GF-D8 (cell line): ENCODE results near the gene UGT1A6.

Source experiments
- DNase-seq: peaks from one replicate; lab custom pipeline; 2025; lab: John Stamatoyannopoulos, UW

The UGT1A6 gene

GRCh38 chr2:233768076-233768475, 75.4 kb downstream of the UGT1A6 start:
- no peak for DNase-seq

- DNase-seq: no peak
Measured at GRCh38 chr2:233769260-233769659, 76.6 kb downstream of the UGT1A6 start.

DNA sequence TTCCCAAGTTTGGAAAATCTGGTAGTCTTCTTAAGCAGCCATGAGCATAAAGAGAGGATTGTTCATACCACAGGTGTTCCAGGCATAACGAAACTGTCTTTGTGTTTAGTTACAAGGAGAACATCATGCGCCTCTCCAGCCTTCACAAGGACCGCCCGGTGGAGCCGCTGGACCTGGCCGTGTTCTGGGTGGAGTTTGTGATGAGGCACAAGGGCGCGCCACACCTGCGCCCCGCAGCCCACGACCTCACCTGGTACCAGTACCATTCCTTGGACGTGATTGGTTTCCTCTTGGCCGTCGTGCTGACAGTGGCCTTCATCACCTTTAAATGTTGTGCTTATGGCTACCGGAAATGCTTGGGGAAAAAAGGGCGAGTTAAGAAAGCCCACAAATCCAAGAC, 79.5 kb downstream of the UGT1A6 start:
- no peak for DNase-seq

DNA sequence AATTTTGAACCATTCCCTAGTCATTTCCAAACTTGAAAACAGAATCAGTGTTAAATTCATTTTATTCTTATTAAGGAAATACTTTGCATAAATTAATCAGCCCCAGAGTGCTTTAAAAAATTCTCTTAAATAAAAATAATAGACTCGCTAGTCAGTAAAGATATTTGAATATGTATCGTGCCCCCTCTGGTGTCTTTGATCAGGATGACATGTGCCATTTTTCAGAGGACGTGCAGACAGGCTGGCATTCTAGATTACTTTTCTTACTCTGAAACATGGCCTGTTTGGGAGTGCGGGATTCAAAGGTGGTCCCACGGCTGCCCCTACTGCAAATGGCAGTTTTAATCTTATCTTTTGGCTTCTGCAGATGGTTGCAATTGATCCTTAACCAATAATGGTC, 79.9 kb downstream of the UGT1A6 start:
- DNase-seq: no peak

DNA sequence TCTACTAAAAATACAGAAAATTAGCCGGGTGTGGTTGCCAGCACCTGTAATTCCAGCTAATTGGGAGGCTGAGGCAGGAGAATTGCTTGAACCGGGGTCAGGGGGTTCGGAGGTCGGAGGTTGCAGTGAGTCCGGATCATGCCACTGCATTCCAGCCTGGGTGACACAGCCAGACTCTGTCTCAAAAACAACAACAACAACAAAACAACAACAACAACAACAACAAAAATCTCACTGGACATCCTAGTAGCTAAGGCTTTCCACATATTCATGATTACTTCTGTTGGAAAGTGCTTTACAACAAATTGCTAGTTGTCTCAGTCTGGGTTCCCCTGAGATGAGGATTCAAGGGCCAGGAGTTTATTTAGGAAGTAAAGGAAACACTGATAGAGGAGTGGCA, 81.2 kb downstream of the UGT1A6 start:
- DNase-seq: no peak

GRCh38 chr2:233775414-233775813, 82.7 kb downstream of the UGT1A6 start:
- DNase-seq: no peak

- no peak for DNase-seq
Measured at GRCh38 chr2:233778030-233778429, 85.3 kb downstream of the UGT1A6 start, which contains the start of gene MROH2A. TSS of gene MROH2A (plus strand) at chr2:233778330. CDS start at chr2:233779359, 1,029 bp downstream.

DNA sequence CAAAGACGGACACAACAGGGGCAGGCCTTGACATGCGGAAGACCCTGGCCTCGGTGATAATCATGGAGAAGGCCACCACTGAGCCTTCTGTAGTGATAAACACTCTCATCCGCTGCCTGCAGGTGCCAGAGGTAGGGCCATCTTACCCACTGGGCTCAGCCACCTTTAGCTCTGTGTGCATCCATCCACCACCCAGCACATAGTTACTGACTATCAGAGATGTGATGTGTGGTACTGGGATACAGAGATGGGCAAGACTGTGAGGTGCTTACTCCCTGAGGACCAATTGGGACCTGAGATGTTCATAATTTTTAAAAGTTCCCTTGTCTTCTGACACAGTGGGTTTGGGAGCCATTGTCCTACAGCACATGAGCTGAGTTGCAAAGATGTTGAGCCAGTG, 87.0 kb downstream of the UGT1A6 start:
- DNase-seq: no peak

- DNase-seq: no peak
Measured at GRCh38 chr2:233780771-233781170, 88.1 kb downstream of the UGT1A6 start.

- no peak for DNase-seq
Measured at GRCh38 chr2:233789554-233789953, 96.9 kb downstream of the UGT1A6 start.

DNA sequence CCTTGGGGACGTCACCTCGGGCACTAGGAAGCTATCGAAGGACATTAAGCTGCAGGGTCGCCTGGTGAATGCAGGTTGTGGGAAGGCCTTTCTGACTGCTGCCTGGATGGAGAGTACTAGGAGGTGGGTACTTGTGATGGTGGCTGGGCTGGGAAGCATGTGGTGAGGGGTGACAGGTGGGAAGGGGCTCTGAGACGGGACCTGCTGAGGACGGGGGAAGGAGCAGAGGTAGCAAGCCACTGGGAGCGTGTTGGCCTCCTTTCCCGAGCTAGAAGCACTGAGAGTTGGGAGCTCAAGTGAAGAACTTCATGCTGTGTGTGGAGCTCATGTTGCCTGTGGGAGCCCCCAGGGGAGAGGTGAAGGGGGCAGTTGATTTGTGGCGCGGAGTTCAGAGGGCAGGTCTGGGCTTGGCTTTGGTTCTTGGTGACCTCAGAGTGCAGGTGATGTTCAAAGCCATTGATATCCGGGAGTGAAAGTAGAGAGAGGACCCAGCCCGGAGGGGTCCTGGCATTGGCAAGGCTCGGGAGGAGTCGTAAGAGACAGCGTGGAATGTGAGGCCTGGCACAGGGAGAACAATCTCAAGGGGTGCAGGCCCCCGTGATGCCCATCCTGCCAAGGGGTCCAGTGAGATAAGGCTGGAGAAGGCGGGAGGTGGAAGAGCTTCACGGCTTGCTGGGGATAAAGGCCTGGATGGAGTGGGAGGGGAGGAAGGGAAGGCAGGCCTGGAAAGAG, 98.6 kb downstream of the UGT1A6 start:
- no peak for DNase-seq

DNA sequence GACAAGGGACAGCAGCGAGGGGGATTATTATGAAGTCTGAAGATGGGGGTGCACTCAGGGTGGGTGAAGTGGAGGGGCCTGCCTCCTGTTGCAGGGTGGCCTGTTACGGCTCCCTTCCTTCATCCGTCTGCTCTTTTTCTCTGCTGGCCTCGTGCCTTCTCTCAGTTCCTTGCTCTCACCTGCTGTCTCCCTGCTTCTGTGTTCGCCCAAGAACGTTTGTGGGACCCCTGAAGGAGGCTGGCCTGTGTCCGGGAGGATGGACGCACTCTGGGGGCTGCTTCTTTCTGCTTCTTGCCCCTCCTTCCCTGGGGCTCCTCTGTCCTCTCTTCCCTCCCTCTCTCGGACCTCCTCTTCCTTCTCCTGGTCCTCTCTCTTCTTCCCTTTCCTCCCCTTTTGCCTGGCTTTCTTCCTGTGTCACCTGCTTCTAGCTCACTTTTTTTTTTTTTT, 99.2 kb downstream of the UGT1A6 start:
- no peak for DNase-seq

- no peak for DNase-seq
Measured at GRCh38 chr2:233792720-233793119, 100.0 kb downstream of the UGT1A6 start.

GRCh38 chr2:233793465-233794127, 100.9 kb downstream of the UGT1A6 start:
- no peak for DNase-seq

DNA sequence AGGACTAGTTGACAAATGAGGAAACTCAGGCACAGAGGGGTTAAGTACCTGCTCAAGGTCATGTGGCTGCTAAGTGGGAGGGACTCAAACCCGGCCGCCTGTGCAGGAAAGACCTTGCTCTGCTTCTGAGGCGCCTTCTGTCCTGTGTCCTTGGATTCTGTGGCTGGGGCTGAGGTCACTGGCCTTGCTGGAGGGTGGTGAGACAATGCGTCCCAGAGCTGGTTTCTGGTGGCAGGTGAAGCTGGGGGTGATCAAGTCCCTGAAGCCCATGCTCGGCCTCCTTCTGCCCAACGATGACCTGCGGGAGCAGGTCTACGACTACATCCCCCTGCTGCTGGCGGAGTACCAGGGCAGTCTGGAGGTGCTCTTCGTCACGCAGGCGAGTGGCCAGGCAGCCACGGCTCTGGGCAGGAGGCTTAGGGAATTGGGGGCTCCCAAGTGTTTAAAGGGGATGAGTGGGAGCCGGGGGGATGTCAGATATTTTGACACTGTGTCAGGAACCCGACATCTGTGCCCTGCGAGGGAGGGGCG, 101.5 kb downstream of the UGT1A6 start:
- DNase-seq: no peak

GRCh38 chr2:233795735-233796171, 103.1 kb downstream of the UGT1A6 start:
- DNase-seq: no peak

- no peak for DNase-seq
Measured at GRCh38 chr2:233796254-233796653, 103.6 kb downstream of the UGT1A6 start.

DNA sequence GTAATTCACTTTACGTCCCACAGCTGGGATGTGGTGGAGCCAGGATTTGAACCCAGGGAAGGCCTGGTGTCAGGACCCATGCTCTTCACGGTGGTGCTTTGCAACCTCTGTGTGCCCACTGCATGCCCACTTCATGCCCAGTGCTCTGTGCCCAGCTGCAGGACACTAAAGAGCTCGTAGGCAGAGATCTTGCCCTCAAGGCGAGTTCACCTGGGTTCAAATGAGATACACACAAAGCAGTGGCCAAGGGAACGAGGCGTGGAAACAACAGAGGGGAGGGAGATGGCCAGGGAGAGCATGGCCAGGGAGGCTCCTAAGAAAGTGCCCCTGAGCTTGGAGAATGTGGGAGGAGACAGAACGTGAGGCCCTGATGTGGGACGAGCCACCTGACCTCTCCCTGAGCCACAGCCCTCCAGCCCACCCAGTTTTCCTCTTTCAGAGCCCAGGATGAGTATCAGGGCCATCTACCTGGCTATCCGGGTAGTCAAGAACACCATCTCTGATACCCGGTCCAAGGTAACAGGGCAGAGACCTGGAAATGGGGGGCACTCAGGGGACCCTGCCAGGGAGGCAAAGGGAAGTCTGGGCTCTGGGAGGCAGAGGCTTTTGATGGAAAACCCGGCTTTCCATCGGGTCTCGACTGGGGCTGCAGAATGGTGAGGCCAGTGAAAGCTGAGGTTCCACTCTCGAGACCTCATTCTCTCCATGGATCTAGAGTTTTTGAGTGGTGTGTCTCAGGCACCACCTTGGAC, 105.8 kb downstream of the UGT1A6 start:
- no peak for DNase-seq

DNA sequence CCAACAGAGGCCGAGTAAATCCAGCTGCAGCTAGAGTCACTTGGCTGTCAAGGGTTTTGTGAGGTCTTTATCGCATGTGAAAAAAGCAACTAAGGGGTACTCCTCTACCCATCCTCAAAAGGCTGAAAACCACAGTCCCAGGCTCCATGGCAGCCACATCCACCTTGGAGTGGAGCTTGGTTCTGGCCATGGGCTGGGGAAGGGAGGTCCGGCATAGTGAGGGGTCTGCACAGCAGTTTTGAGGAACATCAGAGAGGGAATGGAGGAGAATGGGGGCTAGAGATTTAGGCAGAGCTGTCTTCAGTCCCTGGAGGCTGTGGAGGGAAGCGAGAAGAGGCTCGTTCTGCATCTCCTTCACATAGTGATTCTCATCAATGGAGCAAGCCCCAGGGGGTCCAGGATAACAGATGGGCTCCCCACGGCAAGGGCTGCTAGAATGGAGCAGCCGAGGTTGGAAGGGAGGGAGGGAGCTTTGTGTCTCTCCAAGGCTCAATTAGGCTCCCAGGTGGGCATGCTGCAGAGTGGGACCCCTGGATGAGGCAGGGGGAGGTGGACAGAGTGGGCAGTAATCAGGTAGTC, 106.5 kb downstream of the UGT1A6 start:
- no peak for DNase-seq

DNA sequence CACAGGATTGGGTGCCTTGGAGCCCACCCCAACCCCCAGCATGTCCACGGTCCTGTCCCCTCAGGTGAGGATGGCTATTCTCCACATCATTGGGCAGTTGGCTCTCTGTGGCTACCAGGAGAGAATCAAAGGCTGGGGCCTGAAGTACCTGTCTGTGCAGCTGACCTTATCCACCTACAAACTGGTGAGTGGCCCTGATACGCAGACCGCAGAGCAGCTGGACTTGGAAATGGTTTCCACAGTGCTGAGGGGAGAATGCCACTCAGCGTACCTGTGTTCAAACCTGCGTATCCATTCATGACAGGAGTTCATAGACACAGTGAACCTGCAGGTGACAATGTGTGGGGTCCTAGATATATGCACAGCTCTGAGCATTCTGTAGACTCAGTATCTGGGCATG, 107.0 kb downstream of the UGT1A6 start:
- no peak for DNase-seq

DNA sequence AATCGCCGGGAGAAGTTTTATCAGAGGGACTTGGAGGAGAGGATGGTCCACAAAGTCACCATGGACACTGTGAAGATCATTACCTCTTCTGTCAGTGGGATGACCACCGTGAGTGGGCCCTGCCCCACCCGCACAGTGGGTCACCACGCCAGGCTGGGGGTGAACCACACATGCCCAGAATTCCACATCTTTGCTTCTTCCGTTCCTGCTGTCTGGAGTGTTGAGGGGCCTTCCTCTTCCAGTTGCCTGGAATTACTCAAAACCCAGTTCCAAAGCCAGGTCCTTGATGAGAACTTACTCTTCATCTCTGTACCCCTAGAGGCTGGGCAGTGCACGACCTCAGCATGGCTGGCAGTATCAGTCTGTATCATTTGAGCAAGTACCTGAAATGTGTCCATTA, 107.5 kb downstream of the UGT1A6 start:
- DNase-seq: no peak
